Erythroblast (primary cell): ENCODE results near the gene ERP27.

Experiments
- GATA1 ChIP-seq: IDR thresholded peaks from 2 replicates; pipeline ENCODE4 v1.6.1; 2011; ENCODE audit warnings: low read depth, mild to moderate bottlenecking, control low read depth, low read length, moderate library complexity
- POLR2A ChIP-seq: IDR thresholded peaks from 2 replicates; pipeline ENCODE4 v1.6.1; 2011; ENCODE audit warnings: mild to moderate bottlenecking, low read length

DNA sequence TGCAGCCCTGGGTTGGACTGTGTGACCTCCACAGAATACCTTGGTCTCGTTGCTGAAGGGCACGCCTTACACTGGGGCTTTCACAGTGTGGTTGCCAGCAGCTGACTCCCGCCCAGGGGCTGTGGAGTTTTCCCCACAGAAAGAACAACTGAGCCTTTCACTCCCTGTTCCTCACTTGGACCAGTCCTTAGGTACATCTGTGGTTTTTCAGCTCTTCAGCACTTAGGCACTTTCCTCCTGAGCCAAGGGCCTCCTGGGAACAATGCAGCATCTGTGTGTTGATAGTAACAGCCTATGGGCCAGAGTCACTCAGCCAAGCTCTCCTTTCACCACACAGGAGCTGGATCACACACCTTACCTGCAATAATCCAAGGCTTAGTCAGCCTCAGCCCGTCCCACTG, 25.0 kb downstream of the ERP27 start:
- TF ChIP-seq POLR2A, result no peak
- no peak for TF ChIP-seq GATA1
